Progenitor cell of endocrine pancreas (in vitro differentiated cells): ENCODE measurements around the gene PRODH2. TPM values are rescaled to one million over a fixed set of nuclear protein-coding genes. Genes with fewer than 3 reads are reported as not detected.

Experiments
- DNase-seq: peaks from one replicate; pipeline ENCODE4 v3.0.0; 2021; ENCODE audit warnings: low spot score; ENCODE audit not compliant: unreplicated experiment
- H3K27ac Mint-ChIP-seq: 2 replicates; pipeline ENCODE4 v1.8.0; 2021; ENCODE audit warnings: mild to moderate bottlenecking, moderate library complexity, mixed read lengths
- H3K27me3 Mint-ChIP-seq: 2 replicates; pipeline ENCODE4 v1.8.0; 2021; ENCODE audit warnings: mixed read lengths
- H3K36me3 Mint-ChIP-seq: 2 replicates; pipeline ENCODE4 v1.8.0; 2022; ENCODE audit warnings: mixed read lengths; ENCODE audit not compliant: insufficient read depth
- H3K4me1 Mint-ChIP-seq: 2 replicates; pipeline ENCODE4 v1.8.0; 2021; ENCODE audit warnings: low read depth, mixed read lengths
- H3K4me3 Mint-ChIP-seq: 2 replicates; pipeline ENCODE4 v1.8.0; 2021; ENCODE audit warnings: low read depth, mild to moderate bottlenecking, moderate library complexity, mixed read lengths
- H3K9me3 Mint-ChIP-seq: 2 replicates; pipeline ENCODE4 v1.8.0; 2021; ENCODE audit warnings: low read depth, mixed read lengths
- long read RNA-seq: library from polyadenylated mRNA; unstranded; transcript quantifications from one replicate; pipeline ENCODE4 v2.0.0, GENCODE V29; 2020
- total RNA-seq: library from RNA; stranded (reverse); gene quantifications from 2 replicates; pipeline ENCODE4 v1.2.1, GENCODE V29; 2021
- TF ChIP-seq, protein P1 (sequence below): fragments of 200-600 bp; sonication (generic); IDR thresholded peaks from one replicate; pipeline ENCODE4 v1.5.0; 2021; ENCODE audit warnings: antibody characterized with exemption, mild to moderate bottlenecking; ENCODE audit not compliant: unreplicated experiment

PRODH2 gene, protein sequence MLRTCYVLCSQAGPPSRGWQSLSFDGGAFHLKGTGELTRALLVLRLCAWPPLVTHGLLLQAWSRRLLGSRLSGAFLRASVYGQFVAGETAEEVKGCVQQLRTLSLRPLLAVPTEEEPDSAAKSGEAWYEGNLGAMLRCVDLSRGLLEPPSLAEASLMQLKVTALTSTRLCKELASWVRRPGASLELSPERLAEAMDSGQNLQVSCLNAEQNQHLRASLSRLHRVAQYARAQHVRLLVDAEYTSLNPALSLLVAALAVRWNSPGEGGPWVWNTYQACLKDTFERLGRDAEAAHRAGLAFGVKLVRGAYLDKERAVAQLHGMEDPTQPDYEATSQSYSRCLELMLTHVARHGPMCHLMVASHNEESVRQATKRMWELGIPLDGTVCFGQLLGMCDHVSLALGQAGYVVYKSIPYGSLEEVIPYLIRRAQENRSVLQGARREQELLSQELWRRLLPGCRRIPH
- total RNA-seq: 5.3 TPM in 2 replicates
- long read RNA-seq, partial matches to known transcripts: 2 of 6 reads
- long read RNA-seq, other reads (novel, unspliced or antisense): 4 of 6 reads

DNA sequence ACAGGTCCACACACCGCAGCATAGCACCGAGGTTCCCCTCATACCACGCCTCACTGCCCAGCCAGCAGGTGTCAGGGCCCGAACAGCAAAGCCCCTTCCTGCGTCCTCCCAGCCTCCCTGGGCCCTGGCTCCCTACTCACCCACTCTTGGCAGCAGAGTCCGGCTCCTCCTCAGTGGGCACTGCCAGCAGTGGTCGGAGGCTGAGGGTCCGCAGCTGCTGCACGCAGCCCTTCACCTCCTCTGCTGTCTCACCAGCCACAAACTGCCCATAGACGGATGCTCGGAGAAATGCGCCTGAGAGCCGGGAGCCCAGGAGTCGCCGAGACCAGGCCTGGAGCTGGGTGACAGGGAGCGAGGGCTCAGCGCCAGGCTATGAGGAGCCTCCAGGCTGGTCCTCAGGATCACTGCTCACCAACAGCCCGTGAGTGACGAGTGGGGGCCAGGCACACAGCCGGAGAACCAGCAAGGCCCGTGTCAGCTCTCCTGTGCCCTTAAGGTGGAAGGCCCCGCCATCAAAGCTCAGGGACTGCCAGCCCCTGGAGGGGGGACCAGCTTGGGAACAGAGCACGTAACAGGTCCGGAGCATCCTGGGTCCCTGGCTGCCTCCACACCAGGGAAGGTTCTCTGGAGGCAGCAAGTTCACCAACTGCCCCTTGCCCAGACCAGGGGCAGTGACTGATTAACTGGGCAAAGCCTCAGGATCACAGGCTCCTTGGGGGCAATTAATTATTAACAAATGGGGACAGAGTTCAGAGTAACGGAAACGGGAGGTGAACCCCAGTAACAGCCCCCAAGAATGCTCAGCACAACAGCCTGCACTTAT is at the start of gene PRODH2:
Gene PRODH2, minus strand, starts transcription at position 626 of the 823 bp plus-strand sequence. Its CDS starts 40 bp downstream, at position 586.
- Mint-ChIP-seq H3K4me3 (no peak within 1 kb of the TSS), H3K9me3 (no peaks in the 10 kb centered on the region), H3K4me1 (peaks cover 2% of the 10 kb centered on the region), H3K36me3 (no peaks in the 10 kb centered on the region), H3K27me3 (peaks cover 17% of the 10 kb centered on the region), H3K27ac (peak within 1 kb of the TSS; percentile 2)
- DNase-seq: no peak
- TF ChIP-seq, protein P1, sequence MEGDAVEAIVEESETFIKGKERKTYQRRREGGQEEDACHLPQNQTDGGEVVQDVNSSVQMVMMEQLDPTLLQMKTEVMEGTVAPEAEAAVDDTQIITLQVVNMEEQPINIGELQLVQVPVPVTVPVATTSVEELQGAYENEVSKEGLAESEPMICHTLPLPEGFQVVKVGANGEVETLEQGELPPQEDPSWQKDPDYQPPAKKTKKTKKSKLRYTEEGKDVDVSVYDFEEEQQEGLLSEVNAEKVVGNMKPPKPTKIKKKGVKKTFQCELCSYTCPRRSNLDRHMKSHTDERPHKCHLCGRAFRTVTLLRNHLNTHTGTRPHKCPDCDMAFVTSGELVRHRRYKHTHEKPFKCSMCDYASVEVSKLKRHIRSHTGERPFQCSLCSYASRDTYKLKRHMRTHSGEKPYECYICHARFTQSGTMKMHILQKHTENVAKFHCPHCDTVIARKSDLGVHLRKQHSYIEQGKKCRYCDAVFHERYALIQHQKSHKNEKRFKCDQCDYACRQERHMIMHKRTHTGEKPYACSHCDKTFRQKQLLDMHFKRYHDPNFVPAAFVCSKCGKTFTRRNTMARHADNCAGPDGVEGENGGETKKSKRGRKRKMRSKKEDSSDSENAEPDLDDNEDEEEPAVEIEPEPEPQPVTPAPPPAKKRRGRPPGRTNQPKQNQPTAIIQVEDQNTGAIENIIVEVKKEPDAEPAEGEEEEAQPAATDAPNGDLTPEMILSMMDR: no peak

DNA sequence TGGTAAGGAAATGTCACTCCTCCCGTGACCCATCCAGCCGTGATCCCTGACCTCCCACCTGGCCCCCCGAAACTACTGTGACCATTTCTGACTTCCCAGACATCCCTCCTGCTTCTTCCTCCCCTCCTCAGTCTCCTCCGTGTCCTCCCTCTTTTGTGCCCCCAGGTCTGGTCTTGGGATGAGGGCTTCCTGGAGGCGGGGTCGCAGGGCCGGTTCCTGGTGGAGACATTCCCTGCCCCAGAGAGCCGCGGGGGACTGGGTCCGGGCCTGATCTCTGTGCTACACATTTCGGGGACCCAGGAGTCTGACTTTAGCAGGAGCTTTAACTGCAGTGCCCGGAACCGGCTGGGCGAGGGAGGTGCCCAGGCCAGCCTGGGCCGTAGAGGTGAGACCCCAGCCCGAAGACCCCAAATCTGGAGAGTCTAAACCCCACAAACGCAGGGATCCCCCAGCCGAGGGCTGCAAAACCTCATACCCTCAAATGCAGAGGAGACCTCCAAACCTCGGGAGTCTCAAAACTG is 49.1 kb upstream of the PRODH2 start:
- TF ChIP-seq, protein P1: no peak
- Mint-ChIP-seq H3K27ac (peak overlapping the region; percentile 90), H3K4me1 (peaks cover 35% of the 10 kb centered on the region), H3K9me3 (no peaks in the 10 kb centered on the region), H3K27me3 (peaks cover 20% of the 10 kb centered on the region), H3K4me3 (peak overlapping the region; percentile 71), H3K36me3 (peaks cover 29% of the 10 kb centered on the region)
- DNase-seq: no peak

DNA sequence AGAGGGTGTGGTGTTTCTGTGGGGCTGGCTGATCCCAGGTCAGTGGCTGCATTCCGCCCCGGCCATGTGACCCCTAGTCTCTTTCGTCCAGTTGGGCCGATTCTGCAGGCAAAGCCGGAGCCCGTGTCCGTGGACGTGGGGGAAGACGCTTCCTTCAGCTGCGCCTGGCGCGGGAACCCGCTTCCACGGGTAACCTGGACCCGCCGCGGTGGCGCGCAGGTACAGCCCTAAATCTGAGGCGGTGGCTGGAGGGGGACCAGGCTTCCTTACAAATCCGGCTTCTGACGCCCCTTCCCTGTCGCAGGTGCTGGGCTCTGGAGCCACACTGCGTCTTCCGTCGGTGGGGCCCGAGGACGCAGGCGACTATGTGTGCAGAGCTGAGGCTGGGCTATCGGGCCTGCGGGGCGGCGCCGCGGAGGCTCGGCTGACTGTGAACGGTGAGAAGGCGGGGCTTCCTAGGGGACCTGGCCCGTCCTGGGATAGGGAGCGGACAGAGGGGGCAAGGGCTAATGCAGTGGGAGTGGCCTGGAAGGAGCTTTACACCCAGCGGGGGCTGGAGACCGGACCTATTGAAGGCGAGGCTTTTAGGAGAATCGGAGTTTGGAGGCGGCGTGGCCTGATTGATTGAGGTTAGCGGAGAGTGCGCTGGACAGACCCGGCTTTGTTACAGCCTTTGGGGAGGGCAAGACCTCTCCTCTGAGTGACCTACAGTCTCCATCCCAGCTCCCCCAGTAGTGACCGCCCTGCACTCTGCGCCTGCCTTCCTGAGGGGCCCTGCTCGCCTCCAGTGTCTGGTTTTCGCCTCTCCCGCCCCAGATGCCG is 48.4 kb upstream of the PRODH2 start:
- H3K27ac Mint-ChIP-seq: peak overlapping the region; percentile 90

DNA sequence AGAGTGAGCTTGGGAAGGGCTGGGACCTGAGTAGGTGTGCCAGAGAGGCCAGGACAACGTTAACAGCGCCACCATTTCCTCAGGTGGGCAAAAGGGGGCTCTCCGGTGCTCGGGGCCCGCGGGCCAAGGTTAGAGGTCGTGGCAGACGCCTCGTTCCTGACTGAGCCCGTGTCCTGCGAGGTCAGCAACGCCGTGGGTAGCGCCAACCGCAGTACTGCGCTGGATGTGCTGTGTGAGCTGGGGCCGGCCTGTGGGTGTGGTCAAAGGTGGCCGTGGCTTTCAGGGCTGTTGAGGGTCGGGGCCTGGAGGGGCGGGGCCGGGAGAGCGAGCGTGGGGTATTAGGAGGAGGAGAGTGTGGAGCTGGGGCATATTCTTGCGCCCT is 47.8 kb upstream of the PRODH2 start:
- peak overlapping the region; percentile 71 for H3K4me3 Mint-ChIP-seq
- peaks cover 19% of the 10 kb centered on the region for H3K36me3 Mint-ChIP-seq
- peaks cover 39% of the 10 kb centered on the region for H3K4me1 Mint-ChIP-seq
- DNase-seq: no peak
- H3K27me3 Mint-ChIP-seq: peaks cover 15% of the 10 kb centered on the region
- no peaks in the 10 kb centered on the region for H3K9me3 Mint-ChIP-seq
- TF ChIP-seq, protein P1: no peak
- H3K27ac Mint-ChIP-seq: no peak overlapping the region

More for the DNA sequence above, 48.4 kb upstream of the PRODH2 start:
- peaks cover 35% of the 10 kb centered on the region for H3K4me1 Mint-ChIP-seq
- no peaks in the 10 kb centered on the region for H3K9me3 Mint-ChIP-seq
- H3K4me3 Mint-ChIP-seq: peak overlapping the region; percentile 71
- peaks cover 17% of the 10 kb centered on the region for H3K27me3 Mint-ChIP-seq
- TF ChIP-seq, protein P1: no peak
- peak; percentile 77 for DNase-seq
- peaks cover 25% of the 10 kb centered on the region for H3K36me3 Mint-ChIP-seq
